HepG2 (cell line): Measurements from ENCODE around the gene SLC5A10. TPM values are rescaled to one million over a fixed set of nuclear protein-coding genes. Genes with fewer than 3 reads are reported as not detected.
A peak's percentile ranks its signal among the peaks of the same experiment; 100 is the strongest.

Source experiments
- ELF3 ChIP-seq: IDR thresholded peaks from 2 replicates; pipeline ENCODE4 v1.6.1; 2016; ENCODE audit warnings: missing genetic modification reagents, missing compliant biosample characterization
- GFI1 ChIP-seq: sonication (generic); formaldehyde crosslinking; IDR thresholded peaks from 2 replicates; pipeline ENCODE4 v1.5.0; 2020; ENCODE audit warnings: missing genetic modification reagents, mild to moderate bottlenecking, borderline replicate concordance
- HINFP ChIP-seq: sonication (generic); formaldehyde crosslinking; IDR thresholded peaks from 2 replicates; pipeline ENCODE4 v1.4.0; 2020; ENCODE audit warnings: low read depth, mild to moderate bottlenecking, missing genetic modification reagents
- MTF2 ChIP-seq: sonication (generic); formaldehyde crosslinking; IDR thresholded peaks from 2 replicates; pipeline ENCODE4 v1.5.0; 2020; ENCODE audit warnings: missing genetic modification reagents, borderline replicate concordance
- NR0B2 ChIP-seq: sonication (generic); formaldehyde crosslinking; IDR thresholded peaks from 2 replicates; pipeline ENCODE4 v1.4.0; 2020; ENCODE audit warnings: mild to moderate bottlenecking, missing genetic modification reagents
- NRL ChIP-seq: sonication (generic); formaldehyde crosslinking; IDR thresholded peaks from 2 replicates; pipeline ENCODE4 v1.5.0; 2020; ENCODE audit warnings: missing genetic modification reagents, mild to moderate bottlenecking, moderate library complexity, borderline replicate concordance
- RFX5 ChIP-seq: IDR thresholded peaks from 2 replicates; pipeline ENCODE4 v1.6.1; 2011; ENCODE audit warnings: low read depth, low read length, improper control_type of control experiment
- ZBTB7B ChIP-seq: sonication (generic); formaldehyde crosslinking; IDR thresholded peaks from 2 replicates; pipeline ENCODE4 v1.4.0; 2020; ENCODE audit warnings: missing genetic modification reagents
- ZFX ChIP-seq: sonication (generic); formaldehyde crosslinking; IDR thresholded peaks from 2 replicates; pipeline ENCODE4 v1.4.0; 2020; ENCODE audit warnings: mild to moderate bottlenecking, low read depth, missing genetic modification reagents, moderate library complexity
- ZNF263 ChIP-seq: sonication (generic); formaldehyde crosslinking; IDR thresholded peaks from 2 replicates; pipeline ENCODE4 v1.4.0; 2020; ENCODE audit warnings: missing genetic modification reagents
- ZNF292 ChIP-seq: sonication (generic); formaldehyde crosslinking; IDR thresholded peaks from 2 replicates; pipeline ENCODE4 v1.8.1; 2022; ENCODE audit warnings: mild to moderate bottlenecking, low read depth, missing genetic modification reagents, borderline replicate concordance
- ZNF383 ChIP-seq: sonication (generic); formaldehyde crosslinking; IDR thresholded peaks from 2 replicates; pipeline ENCODE4 v1.4.0; 2020; ENCODE audit warnings: missing genetic modification reagents, mild to moderate bottlenecking, borderline replicate concordance
- ZNF576 ChIP-seq: sonication (generic); formaldehyde crosslinking; IDR thresholded peaks from 2 replicates; pipeline ENCODE4 v1.4.0; 2020; ENCODE audit warnings: mild to moderate bottlenecking, missing genetic modification reagents
- ZNF687 ChIP-seq: sonication (generic); formaldehyde crosslinking; IDR thresholded peaks from 2 replicates; pipeline ENCODE4 v1.5.1; 2020; ENCODE audit warnings: mild to moderate bottlenecking, missing genetic modification reagents, moderate library complexity
- polyA plus RNA-seq, 8 experiments: library from polyadenylated mRNA; depleted of rRNA in 3 of 8; stranded (reverse) in 7 of 8; unstranded in 1 of 8; fragments of >200 nt; fragmentation: Illumina TruSeq in 4 of 8; extraction: Trizol in 4 of 8; gene quantifications; 2 replicates each; pipeline versions ENCODE4 v1.2.1 to v1.2.3, GENCODE V29; 2011 to 2016; ENCODE audit warnings: low read depth in 4 of 8, missing spikeins in 1 of 8, mixed read lengths in 1 of 8; ENCODE audit not compliant: insufficient read depth in 1 of 8
- total RNA-seq, 5 experiments: library from RNA; depleted of rRNA; stranded (reverse); fragments of >200 nt; fragmentation: Illumina TruSeq; extraction: Trizol; gene quantifications; 2 replicates each; pipeline ENCODE4 v1.2.3, GENCODE V29; 2016; ENCODE audit warnings: low read depth in 1 of 5
- TF ChIP-seq, protein P1 (sequence below), 2 experiments: sonication (generic) in 1 of 2; formaldehyde crosslinking in 1 of 2; IDR thresholded peaks; 2 replicates each; pipeline versions ENCODE4 v1.4.0 to v1.6.1; 2018 to 2020; ENCODE audit warnings: missing genetic modification reagents in 2 of 2, borderline replicate concordance in 1 of 2, low read depth in 1 of 2, mild to moderate bottlenecking in 1 of 2, missing biosample characterization in 1 of 2

The SLC5A10 gene
- total and polyA plus RNA-seq, 2 of the 13 experiments (the other 11 are each of a cell fraction or from before 2014, with no cell fraction given) = 0.05 TPM; not detected in 1

DNA sequence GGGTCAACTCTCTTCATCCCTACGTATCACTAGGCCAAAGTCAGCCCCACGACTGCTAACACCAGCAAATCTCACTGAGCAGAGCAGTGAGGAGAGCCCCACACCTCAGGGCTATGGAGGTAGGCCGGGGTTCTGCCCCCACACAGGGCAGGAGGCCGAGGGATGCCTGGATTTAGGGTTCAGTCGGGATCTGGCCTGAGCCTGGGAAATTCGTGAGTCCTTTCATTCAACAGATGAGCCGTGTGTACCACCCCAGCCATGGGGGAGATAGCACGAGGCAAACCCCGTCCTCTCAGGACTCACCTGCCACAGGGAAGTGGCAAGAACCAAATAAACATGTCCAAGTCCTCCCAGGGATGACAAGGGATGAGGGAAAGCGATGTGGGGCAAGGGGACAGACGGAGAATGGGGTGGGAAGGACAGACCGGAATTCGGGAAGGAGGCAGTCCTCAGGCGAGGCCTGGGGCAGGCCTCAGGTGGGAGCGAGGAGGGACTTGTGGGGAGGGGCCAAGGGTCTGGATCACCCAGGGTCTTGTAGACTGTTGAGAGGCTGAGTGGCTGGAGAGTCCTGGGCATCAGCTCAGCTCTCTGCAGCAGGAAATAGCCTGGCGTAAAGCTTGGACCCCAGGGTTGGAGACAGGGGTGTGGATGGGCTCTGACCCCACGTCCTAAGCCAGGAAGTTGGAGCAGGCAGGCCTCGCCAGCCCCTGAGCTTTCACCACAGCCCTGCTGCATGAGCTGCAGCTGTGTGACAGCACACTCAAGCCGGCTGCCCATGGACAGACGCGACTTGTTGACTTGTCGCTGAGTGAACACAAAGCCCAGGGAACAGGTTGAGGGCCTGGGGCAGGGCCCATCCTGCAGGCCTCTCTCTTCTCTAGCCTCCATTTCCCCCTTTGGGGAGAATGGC, 60.5 kb downstream of the SLC5A10 start (continued):
- TF ChIP-seq, protein P1, sequence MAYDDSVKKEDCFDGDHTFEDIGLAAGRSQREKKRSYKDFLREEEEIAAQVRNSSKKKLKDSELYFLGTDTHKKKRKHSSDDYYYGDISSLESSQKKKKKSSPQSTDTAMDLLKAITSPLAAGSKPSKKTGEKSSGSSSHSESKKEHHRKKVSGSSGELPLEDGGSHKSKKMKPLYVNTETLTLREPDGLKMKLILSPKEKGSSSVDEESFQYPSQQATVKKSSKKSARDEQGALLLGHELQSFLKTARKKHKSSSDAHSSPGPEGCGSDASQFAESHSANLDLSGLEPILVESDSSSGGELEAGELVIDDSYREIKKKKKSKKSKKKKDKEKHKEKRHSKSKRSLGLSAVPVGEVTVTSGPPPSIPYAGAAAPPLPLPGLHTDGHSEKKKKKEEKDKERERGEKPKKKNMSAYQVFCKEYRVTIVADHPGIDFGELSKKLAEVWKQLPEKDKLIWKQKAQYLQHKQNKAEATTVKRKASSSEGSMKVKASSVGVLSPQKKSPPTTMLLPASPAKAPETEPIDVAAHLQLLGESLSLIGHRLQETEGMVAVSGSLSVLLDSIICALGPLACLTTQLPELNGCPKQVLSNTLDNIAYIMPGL (CRISPR knock-in tag; IDR thresholded peaks at IDR 0.05; ENCODE audit: borderline replicate concordance in 1 of 2, low read depth in 1 of 2) = 0 out of 4 replicates have a peak, but pooled peaks of 1 of the 2 experiments have one; percentile 26
- TF ChIP-seq ZNF687 (CRISPR knock-in tag) (peak; percentile 77), ZNF576 (CRISPR knock-in tag) (no peak), ZNF383 (0 out of 2 replicates have a peak, but pooled peaks have one; percentile 35), ZFX (CRISPR knock-in tag) (peak; percentile 62), NR0B2 (CRISPR knock-in tag) (no peak), HINFP (CRISPR knock-in tag) (no peak), RFX5 (no peak), ZNF263 (CRISPR knock-in tag) (peak; percentile 67), GFI1 (CRISPR knock-in tag) (no peak), MTF2 (CRISPR knock-in tag) (no peak), NRL (CRISPR knock-in tag) (no peak), ZNF292 (peak; percentile 87), ELF3 (0 out of 2 replicates have a peak, but pooled peaks have one; percentile 23), ZBTB7B (CRISPR knock-in tag) (no peak)
